GM12878 (cell line): Measurements from ENCODE around the gene TMEM41B. TPM values are rescaled to one million over a fixed set of nuclear protein-coding genes. Genes with fewer than 3 reads are reported as not detected.

Experiments used
- ATF7 ChIP-seq: fragments of 450-650 bp; IDR thresholded peaks from 2 replicates; pipeline ENCODE4 v1.6.1; 2016; ENCODE audit warnings: low read depth, mild to moderate bottlenecking
- CREM ChIP-seq: IDR thresholded peaks from 2 replicates; pipeline ENCODE4 v1.6.1; 2014; ENCODE audit warnings: antibody characterized with exemption, low read depth
- EED ChIP-seq: sonication (generic); IDR thresholded peaks from 2 replicates; pipeline ENCODE4 v1.6.1; 2016; ENCODE audit warnings: antibody characterized with exemption, low read depth
- EP300 ChIP-seq, 2 experiments: fragments of 150-350 bp in 1 of 2; IDR thresholded peaks; 2 replicates each; pipeline ENCODE4 v1.6.1; 2011 to 2012; ENCODE audit warnings: low read depth in 2 of 2, low read length in 2 of 2, borderline replicate concordance in 1 of 2, improper control_type of control experiment in 1 of 2, inconsistent platforms in 1 of 2; ENCODE audit not compliant: control insufficient read depth in 1 of 2
- FOXK2 ChIP-seq: fragments of 450-650 bp; IDR thresholded peaks from 2 replicates; pipeline ENCODE4 v1.6.1; 2017; ENCODE audit warnings: mild to moderate bottlenecking, moderate library complexity
- HCFC1 ChIP-seq: fragments of 150-350 bp; IDR thresholded peaks from 2 replicates; pipeline ENCODE4 v1.6.1; 2014; ENCODE audit warnings: low read length
- JUNB ChIP-seq: IDR thresholded peaks from 2 replicates; pipeline ENCODE4 v1.6.1; 2016; ENCODE audit warnings: antibody characterized with exemption, mild to moderate bottlenecking
- JUND ChIP-seq: IDR thresholded peaks from 2 replicates; pipeline ENCODE4 v1.6.1; 2012; ENCODE audit warnings: low read depth, mild to moderate bottlenecking, low read length, improper control_type of control experiment, moderate library complexity
- LARP7 ChIP-seq: fragments of 450-650 bp; IDR thresholded peaks from 2 replicates; pipeline ENCODE4 v1.6.1; 2017; ENCODE audit warnings: mild to moderate bottlenecking
- MEF2B ChIP-seq: fragments of 450-650 bp; IDR thresholded peaks from 2 replicates; pipeline ENCODE4 v1.6.1; 2018; ENCODE audit warnings: mild to moderate bottlenecking, moderate library complexity; ENCODE audit not compliant: partially characterized antibody, poor library complexity, severe bottlenecking
- MYB ChIP-seq: fragments of 150-350 bp; IDR thresholded peaks from 2 replicates; pipeline ENCODE4 v1.6.1; 2014; ENCODE audit warnings: mild to moderate bottlenecking, low read depth, low read length, borderline replicate concordance
- NR2C1 ChIP-seq: fragments of 450-650 bp; IDR thresholded peaks from 2 replicates; pipeline ENCODE4 v1.6.1; 2017; ENCODE audit warnings: antibody characterized with exemption, mild to moderate bottlenecking, moderate library complexity
- SMAD1 ChIP-seq: fragments of 450-650 bp; IDR thresholded peaks from 2 replicates; pipeline ENCODE4 v1.6.1; 2018; ENCODE audit warnings: mild to moderate bottlenecking, low read depth; ENCODE audit not compliant: partially characterized antibody
- SMARCA5 ChIP-seq: fragments of 450-650 bp; IDR thresholded peaks from 2 replicates; pipeline ENCODE4 v1.6.1; 2017; ENCODE audit warnings: mild to moderate bottlenecking
- STAT3 ChIP-seq: IDR thresholded peaks from 2 replicates; pipeline ENCODE4 v1.6.1; 2011; ENCODE audit warnings: low read depth, low read length, improper control_type of control experiment
- WRNIP1 ChIP-seq: IDR thresholded peaks from 2 replicates; pipeline ENCODE4 v1.6.1; 2011; ENCODE audit warnings: low read depth, low read length, improper control_type of control experiment, borderline replicate concordance
- ZBTB4 ChIP-seq: fragments of 450-650 bp; formaldehyde crosslinking; IDR thresholded peaks from 2 replicates; pipeline ENCODE4 v1.4.0; 2022; ENCODE audit warnings: mild to moderate bottlenecking, moderate library complexity
- polyA plus RNA-seq, 11 experiments: library from polyadenylated mRNA; depleted of rRNA in 4 of 11; unstranded in 6 of 11; stranded (reverse) in 5 of 11; fragments of >200 nt; fragmentation: Nextera tagmentation in 4 of 11; fragmentation: Illumina TruSeq in 1 of 11; extraction: Ambion mirVana in 4 of 11; extraction: Trizol in 1 of 11; gene quantifications; 1 replicate in 1 of 11; 2 replicates in 10 of 11; pipeline versions ENCODE4 v1.2.1 to v1.2.3, GENCODE V29; 2011 to 2016; ENCODE audit warnings: inconsistent platforms in 2 of 11, missing spikeins in 2 of 11, low read depth in 1 of 11
- total RNA-seq, 4 experiments: library from RNA; depleted of rRNA in 3 of 4; stranded (reverse); fragments of >200 nt in 3 of 4; fragmentation: Illumina TruSeq in 1 of 4; extraction: Trizol in 1 of 4; gene quantifications; 2 replicates each; pipeline versions ENCODE4 v1.2.1 to v1.2.3, GENCODE V29; 2013 to 2021

TMEM41B gene
- total and polyA plus RNA-seq, 10 of the 15 experiments (the other 5 are each of a cell fraction or from before 2014, with no cell fraction given): 8.0 to 31.0 (median 20.5) TPM

- TF ChIP-seq NR2C1 (peak; percentile 46; the same call in 1 of the 2 replicates), EED (no peak), WRNIP1 (no peak), LARP7 (peak; percentile 80; the same call in 1 of the 2 replicates), SMAD1 (no peak), MEF2B (peak; percentile 56), JUNB (peak; percentile 20; the same call in 1 of the 2 replicates), STAT3 (no peak), FOXK2 (no peak), JUND (0 out of 2 replicates have a peak, but pooled peaks have one; percentile 5), ATF7 (peak; percentile 69; the same call in 1 of the 2 replicates), CREM (peak; percentile 82), SMARCA5 (no peak; the same call in 1 of the 2 replicates), HCFC1 (peak; percentile 44; the same call in 1 of the 2 replicates), MYB (no peak), EP300 (IDR thresholded peaks at IDR 0.05; ENCODE audit: borderline replicate concordance in 1 of 2, control insufficient read depth in 1 of 2, low read depth in 2 of 2, low read length in 2 of 2) (peak in 1 of 2 experiments; percentile 42; a peak in 1 of 4 replicates), ZBTB4 (CRISPR knock-in tag) (no peak)
Observed at GRCh38 chr11:9314291-9315077, at the start of gene TMEM41B (continued).
